WERI-Rb-1 (cell line): Measurements from ENCODE around the gene SLC1A3.

Source experiments
- DNase-seq: peaks from one replicate; pipeline ENCODE4 v3.0.0-alpha.2; 2020
- H3K27ac ChIP-seq: fragments of 250-450 bp; sonication (Bioruptor Pico); 2 replicates; pipeline ENCODE4 v1.5.1; 2020; ENCODE audit warnings: mild to moderate bottlenecking, moderate library complexity
- H3K27me3 ChIP-seq: fragments of 250-450 bp; sonication (Bioruptor Pico); 2 replicates; pipeline ENCODE4 v1.5.1; 2021; ENCODE audit warnings: mild to moderate bottlenecking, low read depth, moderate library complexity; ENCODE audit not compliant: insufficient read depth, severe bottlenecking
- H3K36me3 ChIP-seq: fragments of 250-450 bp; sonication (Bioruptor Pico); 2 replicates; pipeline ENCODE4 v1.5.1; 2020; ENCODE audit warnings: mild to moderate bottlenecking, moderate library complexity
- H3K4me3 ChIP-seq: 2 replicates; pipeline ENCODE4 v1.5.1; 2011; ENCODE audit warnings: low read depth, mild to moderate bottlenecking, control low read depth, low read length
- H3K9me3 ChIP-seq: fragments of 250-450 bp; sonication (Bioruptor Pico); 2 replicates; pipeline ENCODE4 v1.5.1; 2021; ENCODE audit warnings: mild to moderate bottlenecking, moderate library complexity; ENCODE audit not compliant: severe bottlenecking
- TF ChIP-seq, protein P1 (sequence below): IDR thresholded peaks from 2 replicates; pipeline ENCODE4 v1.5.1; 2011; ENCODE audit warnings: low read depth, mild to moderate bottlenecking, control low read depth, inconsistent platforms, low read length

The SLC1A3 gene

DNA sequence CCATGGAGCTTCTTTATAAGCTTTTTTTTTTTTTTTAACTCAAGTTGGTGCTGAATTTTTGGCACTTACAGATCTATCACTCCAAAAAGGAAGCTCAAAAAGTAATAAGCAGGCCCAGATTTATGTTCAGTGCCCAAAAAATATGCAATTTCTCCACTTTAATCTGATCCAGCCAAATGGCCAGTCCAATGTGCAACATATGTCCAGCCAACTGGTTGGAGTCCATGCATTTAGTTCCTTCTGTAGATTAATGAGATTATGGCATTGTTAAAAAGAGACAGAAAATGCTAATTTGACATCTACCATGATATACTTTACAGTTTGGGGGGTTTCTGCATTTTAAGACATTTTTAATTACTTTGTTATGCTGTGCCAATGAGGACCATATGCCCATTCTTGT is 129.5 kb downstream of the SLC1A3 start:
- no peaks in the 10 kb centered on the region for H3K27me3 ChIP-seq
- no peaks in the 10 kb centered on the region for H3K9me3 ChIP-seq
- TF ChIP-seq, protein P1, sequence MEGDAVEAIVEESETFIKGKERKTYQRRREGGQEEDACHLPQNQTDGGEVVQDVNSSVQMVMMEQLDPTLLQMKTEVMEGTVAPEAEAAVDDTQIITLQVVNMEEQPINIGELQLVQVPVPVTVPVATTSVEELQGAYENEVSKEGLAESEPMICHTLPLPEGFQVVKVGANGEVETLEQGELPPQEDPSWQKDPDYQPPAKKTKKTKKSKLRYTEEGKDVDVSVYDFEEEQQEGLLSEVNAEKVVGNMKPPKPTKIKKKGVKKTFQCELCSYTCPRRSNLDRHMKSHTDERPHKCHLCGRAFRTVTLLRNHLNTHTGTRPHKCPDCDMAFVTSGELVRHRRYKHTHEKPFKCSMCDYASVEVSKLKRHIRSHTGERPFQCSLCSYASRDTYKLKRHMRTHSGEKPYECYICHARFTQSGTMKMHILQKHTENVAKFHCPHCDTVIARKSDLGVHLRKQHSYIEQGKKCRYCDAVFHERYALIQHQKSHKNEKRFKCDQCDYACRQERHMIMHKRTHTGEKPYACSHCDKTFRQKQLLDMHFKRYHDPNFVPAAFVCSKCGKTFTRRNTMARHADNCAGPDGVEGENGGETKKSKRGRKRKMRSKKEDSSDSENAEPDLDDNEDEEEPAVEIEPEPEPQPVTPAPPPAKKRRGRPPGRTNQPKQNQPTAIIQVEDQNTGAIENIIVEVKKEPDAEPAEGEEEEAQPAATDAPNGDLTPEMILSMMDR = no peak
- H3K27ac ChIP-seq = no peak overlapping the region
- H3K4me3 ChIP-seq = no peak overlapping the region
- no peak for DNase-seq
- H3K36me3 ChIP-seq = no peaks in the 10 kb centered on the region
